Fibroblast of villous mesenchyme (primary cell): ENCODE data around the gene GLG1. TPM values are rescaled to one million over a fixed set of nuclear protein-coding genes. Genes with fewer than 3 reads are reported as not detected.
A peak's percentile ranks its signal among the peaks of the same experiment; 100 is the strongest.

Experiments used
- DNase-seq: peaks from one replicate; pipeline ENCODE4 v3.0.0-alpha.2; 2010; ENCODE audit warnings: low read depth
- H3K4me3 ChIP-seq: 2 replicates; pipeline ENCODE4 v1.5.1; 2011; ENCODE audit warnings: low read depth, mild to moderate bottlenecking, low read length
- total RNA-seq: library from RNA; depleted of rRNA; stranded (reverse); fragments of >200 nt; gene quantifications from 2 replicates; pipeline ENCODE4 v1.2.3, GENCODE V29; 2012
- TF ChIP-seq, protein P1 (sequence below): IDR thresholded peaks from 2 replicates; pipeline ENCODE4 v1.5.1; 2012; ENCODE audit warnings: low read depth, mild to moderate bottlenecking, low read length; ENCODE audit not compliant: insufficient read depth

GLG1 gene
- total RNA-seq, 1 donor: 158 TPM

DNA sequence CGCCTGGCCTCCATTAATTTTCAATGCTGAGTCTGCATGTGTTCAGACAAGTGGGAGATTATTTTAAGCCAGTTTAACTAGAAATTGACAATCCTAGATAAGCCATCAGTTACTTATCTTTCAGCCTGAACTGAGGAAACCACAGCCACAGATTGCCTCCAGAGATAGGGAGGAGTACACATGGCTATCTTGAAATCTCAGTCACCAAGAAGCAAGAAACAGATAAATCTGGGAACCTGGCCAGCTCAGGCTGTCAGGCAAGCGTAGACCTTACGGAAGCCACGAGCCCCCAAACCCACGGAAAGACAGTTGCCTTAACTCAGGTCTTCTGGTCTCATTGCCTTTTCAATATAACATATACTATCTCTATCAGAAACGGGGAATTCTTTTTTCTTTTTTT is 2.0 kb upstream of the GLG1 start:
- DNase-seq: no peak
- H3K4me3 ChIP-seq: no peak overlapping the region
- TF ChIP-seq, protein P1, sequence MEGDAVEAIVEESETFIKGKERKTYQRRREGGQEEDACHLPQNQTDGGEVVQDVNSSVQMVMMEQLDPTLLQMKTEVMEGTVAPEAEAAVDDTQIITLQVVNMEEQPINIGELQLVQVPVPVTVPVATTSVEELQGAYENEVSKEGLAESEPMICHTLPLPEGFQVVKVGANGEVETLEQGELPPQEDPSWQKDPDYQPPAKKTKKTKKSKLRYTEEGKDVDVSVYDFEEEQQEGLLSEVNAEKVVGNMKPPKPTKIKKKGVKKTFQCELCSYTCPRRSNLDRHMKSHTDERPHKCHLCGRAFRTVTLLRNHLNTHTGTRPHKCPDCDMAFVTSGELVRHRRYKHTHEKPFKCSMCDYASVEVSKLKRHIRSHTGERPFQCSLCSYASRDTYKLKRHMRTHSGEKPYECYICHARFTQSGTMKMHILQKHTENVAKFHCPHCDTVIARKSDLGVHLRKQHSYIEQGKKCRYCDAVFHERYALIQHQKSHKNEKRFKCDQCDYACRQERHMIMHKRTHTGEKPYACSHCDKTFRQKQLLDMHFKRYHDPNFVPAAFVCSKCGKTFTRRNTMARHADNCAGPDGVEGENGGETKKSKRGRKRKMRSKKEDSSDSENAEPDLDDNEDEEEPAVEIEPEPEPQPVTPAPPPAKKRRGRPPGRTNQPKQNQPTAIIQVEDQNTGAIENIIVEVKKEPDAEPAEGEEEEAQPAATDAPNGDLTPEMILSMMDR: no peak

DNA sequence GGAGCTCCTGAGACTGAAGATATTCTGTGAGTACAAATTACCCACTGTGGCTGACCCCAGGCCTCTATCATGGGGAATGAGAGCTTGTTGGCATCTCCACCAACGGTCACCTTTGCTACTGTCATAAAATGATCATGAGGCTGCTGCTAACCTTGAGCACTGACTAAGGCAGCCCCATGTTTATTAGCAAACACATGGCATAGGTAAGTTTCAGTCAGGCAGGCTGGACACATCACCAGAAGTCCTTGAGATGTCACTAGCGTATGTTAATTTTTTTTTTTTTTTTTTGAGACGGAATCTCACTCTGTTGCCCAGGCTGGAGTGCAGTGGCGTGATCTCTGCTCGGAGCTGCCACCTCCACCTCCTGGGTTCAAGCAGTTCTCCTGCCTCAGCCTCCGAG is 1.5 kb upstream of the GLG1 start:
- TF ChIP-seq, protein P1: no peak
- H3K4me3 ChIP-seq: no peak overlapping the region
- no peak for DNase-seq

DNA sequence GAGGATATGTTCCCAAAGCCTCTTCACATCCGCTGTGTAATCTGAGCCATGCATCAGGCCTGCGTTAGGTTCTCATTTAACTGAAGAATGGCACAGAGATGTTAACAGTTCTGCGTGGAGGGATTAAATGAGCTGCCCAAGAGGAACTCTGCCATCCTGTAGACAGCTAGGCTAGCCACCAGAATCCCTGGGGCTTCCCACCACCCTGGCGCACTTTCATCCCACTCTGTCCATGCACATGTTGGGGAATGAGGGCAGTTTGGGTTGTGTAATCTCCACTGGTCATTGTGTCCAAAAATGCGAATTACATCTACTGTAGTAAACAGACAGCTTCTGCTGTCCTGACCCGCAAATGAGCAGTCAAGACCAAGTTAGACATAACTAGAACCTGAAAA is 1.0 kb upstream of the GLG1 start:
- H3K4me3 ChIP-seq: no peak overlapping the region
- DNase-seq: peak; percentile 33
- TF ChIP-seq, protein P1: no peak

DNA sequence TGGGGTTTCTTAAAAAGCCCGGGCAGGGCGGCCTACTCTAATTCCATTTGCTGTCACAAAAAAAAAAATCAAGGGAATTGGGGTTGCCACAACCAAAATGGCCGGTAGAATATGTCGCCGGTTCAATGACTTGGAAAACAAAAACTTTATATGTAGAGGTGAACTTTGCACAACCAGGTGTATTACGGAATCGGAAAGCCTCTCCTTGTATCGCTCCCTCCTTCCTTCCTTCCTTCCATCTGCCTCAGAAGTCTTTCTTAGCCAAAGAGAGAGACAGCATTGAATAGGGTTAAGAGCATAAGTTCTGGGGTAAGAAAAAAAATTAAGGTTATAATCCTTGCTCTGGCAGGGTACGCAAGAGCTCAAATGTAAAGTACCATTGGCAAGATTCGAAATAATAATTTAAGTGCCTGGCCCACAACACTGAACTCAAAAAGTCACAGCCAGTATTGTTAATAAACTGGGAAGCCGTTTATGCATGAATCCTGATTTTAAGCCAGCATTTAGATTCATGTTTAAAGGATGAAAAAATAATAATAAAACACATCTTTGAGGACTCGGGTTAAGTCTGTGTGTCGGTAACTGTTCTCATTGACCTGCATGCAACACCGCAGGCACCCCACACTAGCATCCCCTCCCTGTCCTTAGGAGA is 522 bp upstream of the GLG1 start:
- DNase-seq: no peak
- H3K4me3 ChIP-seq: peak overlapping the region; percentile 95
- TF ChIP-seq, protein P1: no peak

DNA sequence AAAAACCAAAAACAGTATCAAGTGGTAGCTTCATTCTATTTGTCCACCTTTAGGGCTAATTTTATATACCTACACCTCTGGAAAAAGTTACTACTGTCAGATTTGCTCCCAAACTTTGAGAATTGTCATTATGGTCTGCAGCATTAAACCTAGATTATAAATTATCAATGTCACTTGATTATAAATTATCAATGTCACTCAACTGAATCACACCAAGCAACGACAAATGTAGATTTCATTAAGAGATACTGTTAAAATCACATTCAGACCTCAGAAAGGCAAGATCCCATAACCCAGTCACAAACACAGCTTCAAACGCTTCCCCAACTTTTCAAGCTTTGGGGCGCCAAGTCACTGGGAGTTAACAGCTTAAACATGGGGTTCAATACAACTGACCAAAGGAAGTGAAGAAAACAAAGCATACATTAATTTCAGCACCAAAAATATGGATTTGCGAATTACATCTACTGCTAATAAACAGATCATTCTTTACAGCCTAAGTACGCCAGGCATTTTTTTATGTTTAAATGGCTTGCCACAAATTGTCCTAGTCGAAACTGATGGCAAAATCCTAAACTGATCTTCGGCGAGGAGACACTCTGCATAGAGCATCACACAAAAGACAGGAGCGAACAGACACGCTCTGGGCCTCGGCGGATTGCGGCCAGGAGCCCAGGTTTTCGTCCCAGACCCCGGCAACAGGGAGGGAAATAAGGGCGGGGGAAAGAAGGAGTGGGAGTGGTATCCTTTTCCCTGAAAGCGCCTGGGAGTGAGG is 981 bp downstream of the GLG1 start:
- peak; percentile 51 for DNase-seq
- TF ChIP-seq, protein P1: no peak

DNA sequence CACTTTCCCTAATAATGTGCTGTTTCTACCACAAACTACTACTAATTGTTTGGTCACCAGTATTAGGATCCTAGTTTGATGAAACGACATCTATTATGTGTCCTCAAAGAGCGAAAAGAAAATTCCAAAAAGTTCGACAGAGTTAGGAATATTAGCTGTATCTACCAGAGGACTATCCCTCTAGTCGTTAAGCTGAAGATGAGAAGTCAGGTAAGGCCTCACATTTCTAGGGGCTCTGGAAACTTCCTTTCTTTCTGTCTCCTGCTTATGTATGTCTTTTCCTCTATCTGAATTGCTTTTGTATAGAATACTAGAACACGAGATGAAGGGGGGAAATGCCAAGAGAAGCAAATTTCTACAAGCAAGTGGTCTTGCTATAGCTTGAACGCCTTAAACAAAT is 1.6 kb downstream of the GLG1 start:
- TF ChIP-seq, protein P1: no peak
- no peak for DNase-seq
- peak overlapping the region; percentile 95 for H3K4me3 ChIP-seq

More for the DNA sequence above, 981 bp downstream of the GLG1 start:
- H3K4me3 ChIP-seq: peak overlapping the region; percentile 95

DNA sequence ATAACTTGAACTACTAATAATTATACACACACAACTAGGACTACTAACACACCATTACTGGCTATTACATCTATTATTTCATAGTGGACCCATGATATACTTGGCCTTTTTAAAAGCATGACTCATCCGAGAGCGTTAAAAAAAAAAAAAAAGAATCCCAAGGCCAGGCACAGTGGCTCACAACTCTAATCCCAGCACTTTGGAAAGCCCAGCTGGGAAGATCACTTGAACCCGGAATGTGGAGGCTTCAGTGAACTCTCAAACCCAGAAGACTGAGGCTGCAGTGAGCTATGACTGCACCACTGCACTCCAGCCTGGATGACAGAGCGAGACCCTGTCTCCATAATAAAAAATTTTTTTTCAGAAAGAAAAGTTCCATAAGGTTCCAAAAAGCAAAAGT is 3.1 kb downstream of the GLG1 start:
- peak; percentile 63 for DNase-seq
- no peak overlapping the region for H3K4me3 ChIP-seq
- TF ChIP-seq, protein P1: no peak
